ENCODE data around the gene BCL3. TPM values are rescaled to one million over a fixed set of nuclear protein-coding genes. Genes with fewer than 3 reads are reported as not detected.
A peak's percentile ranks its signal among the peaks of the same experiment; 100 is the strongest.

BCL3 gene
- total RNA-seq, 4 donors from 2014 or later = 13.2 to 37.7 (median 16.4) TPM

DNA sequence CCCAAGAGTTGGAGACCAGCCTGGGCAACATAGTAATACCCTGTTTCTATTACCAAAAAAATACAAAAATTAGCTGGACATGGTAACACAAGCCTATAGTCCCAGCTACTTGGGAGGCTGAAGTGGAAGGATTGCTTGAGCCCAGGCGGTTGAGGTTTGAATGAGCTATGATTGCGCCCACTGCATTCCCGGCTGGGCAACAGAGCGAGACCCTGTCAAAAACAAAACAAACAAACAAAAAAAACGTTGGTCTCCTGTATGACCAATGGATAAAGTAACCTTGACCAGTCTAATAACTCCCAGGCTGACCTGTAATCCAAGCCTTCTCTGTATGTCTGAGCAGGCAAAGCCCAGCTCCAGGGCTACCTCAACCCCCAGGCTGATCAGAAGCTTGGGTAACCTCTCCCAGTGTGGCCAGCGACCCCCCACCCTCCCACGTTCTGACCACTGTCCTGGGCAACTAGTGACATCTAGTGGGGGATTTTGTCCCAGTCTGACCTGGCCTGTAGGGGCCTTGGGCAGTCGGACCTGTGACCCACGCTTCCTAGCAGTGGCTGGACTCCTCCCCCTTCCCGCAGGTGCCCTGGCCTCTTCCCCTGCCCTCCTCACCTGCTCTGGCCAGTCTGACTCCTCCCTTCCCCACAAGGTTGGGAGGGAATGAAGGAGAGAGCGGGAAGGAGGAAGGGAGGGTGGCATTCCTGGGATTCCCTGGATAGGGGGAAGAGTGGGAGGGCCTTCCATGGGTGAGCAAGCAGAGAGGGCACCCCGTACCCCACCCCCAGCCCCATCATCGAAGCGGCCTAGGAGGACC lies 59.3 kb downstream of the BCL3 start:
- Histone ChIP-seq H3K36me3 (peaks cover 0 to 5% of the 10 kb centered on the region in 2 donors), H3K27ac (peak overlapping the region in 3 of 4 donors; percentile 70 to 78 (median 77)), H3K4me3 (peak overlapping the region in 1 of 2 donors; percentile 66), H3K4me1 (peaks cover 0 to 41% (median 19%) of the 10 kb centered on the region in 3 donors), H3K9me3 (no peaks in the 10 kb centered on the region), H3K27me3 (no peaks in the 10 kb centered on the region)
- 18 to 36% methylated on average over 7 to 8 of the region's 14 CpGs for WGBS, 2 donors (ENCODE audit: low coverage in 1 of 2)
- TF ChIP-seq POLR2AphosphoS5 (IDR thresholded peaks at IDR 0.05) (no peak), EP300 (IDR thresholded peaks at IDR 0.05) (no peak), POLR2A (IDR thresholded peaks at IDR 0.05) (no peak), CTCF (IDR thresholded peaks at IDR 0.05) (peak in 2 of 4 experiments; percentile 38 to 62)
- ATAC-seq = peak; percentile 45

GRCh38 chr19:44808463-44809371 lies 60.2 kb downstream of the BCL3 start, which contains the start of gene BCAM:
Gene BCAM (plus strand): TSS chr19:44809103. CDS start chr19:44809125, 22 bp downstream.
- TF ChIP-seq POLR2AphosphoS5 (IDR thresholded peaks at IDR 0.05) = peak; percentile 40
- TF ChIP-seq CTCF (IDR thresholded peaks at IDR 0.05) = no peak
- peak in 1 of 2 donors; percentile 36 for TF ChIP-seq POLR2A (IDR thresholded peaks at IDR 0.05)
- WGBS, 2 donors (ENCODE audit: low coverage in 1 of 2) = 4 to 5% methylated on average over 4 to 8 of the region's 59 CpGs

More at GRCh38 chr19:44808463-44809371, 60.2 kb downstream of the BCL3 start, which contains the start of gene BCAM:
- peaks cover 0 to 13% of the 10 kb centered on the region in 2 donors for H3K36me3 ChIP-seq
- H3K9me3 ChIP-seq = no peaks in the 10 kb centered on the region
- peak within 1 kb of the TSS; percentile 35 to 66 for H3K4me3 ChIP-seq
- peak; percentile 91 for ATAC-seq
- H3K27me3 ChIP-seq = no peaks in the 10 kb centered on the region
- peak within 1 kb of the TSS in 3 of 4 donors; percentile 70 to 78 (median 77) for H3K27ac ChIP-seq
- peaks cover 0 to 41% (median 19%) of the 10 kb centered on the region in 3 donors for H3K4me1 ChIP-seq

Small RNA genes within 50 kb of the gene (small RNA-seq; reads per million reads assigned to genes)
- gene RF00156 = 0 reads per million in 4 donors
- 0 reads per million in 4 donors for gene RF00285

Other genes with a start within 250 kb of the BCL3 start
- gene ZNF180, start 248.2 kb upstream of the BCL3 start, total RNA-seq = 10 to 100 TPM in 2 of 4 donors, 1 to 10 TPM in 2; 7.3 to 12.7 (median 9.3) TPM
- gene CEACAM20, start 219.0 kb upstream of the BCL3 start, total RNA-seq = not detected
- gene IGSF23, start 135.1 kb upstream of the BCL3 start, total RNA-seq = not detected
- 10 to 100 TPM; 27.1 to 58.5 (median 33.4) TPM for gene PVR, start 104.8 kb upstream of the BCL3 start, total RNA-seq
- 1 to 10 TPM in 3 of 4 donors, under 1 TPM in 1; 0.82 to 5.2 (median 3.5) TPM for gene CEACAM19, start 77.2 kb upstream of the BCL3 start, total RNA-seq
- gene CEACAM16, start 49.6 kb upstream of the BCL3 start, total RNA-seq = not detected
- 1 to 10 TPM in 1 of 4 donors, under 1 TPM in 1, not detected in 2; 0.93 to 1.0 TPM for gene CBLC, start 29.2 kb downstream of the BCL3 start, total RNA-seq
- 10 to 100 TPM; 24.1 to 52.7 (median 36.9) TPM for gene BCAM, start 60.4 kb downstream of the BCL3 start, total RNA-seq
- gene NECTIN2, start 97.6 kb downstream of the BCL3 start, total RNA-seq = 10 to 100 TPM; 27.6 to 47.8 (median 41.6) TPM
- gene TOMM40, start 142.5 kb downstream of the BCL3 start, total RNA-seq = 10 to 100 TPM; 30.7 to 41.2 (median 33.7) TPM
- gene APOE, start 157.1 kb downstream of the BCL3 start, total RNA-seq = 10 to 100 TPM in 3 of 4 donors, 1 to 10 TPM in 1; 7.8 to 44.4 (median 31.7) TPM
- 1 to 10 TPM in 2 of 4 donors, not detected in 2; 2.2 to 4.8 TPM for gene APOC1, start 165.9 kb downstream of the BCL3 start, total RNA-seq
- not detected for gene APOC4, start 193.5 kb downstream of the BCL3 start, total RNA-seq
- not detected for gene APOC2, start 197.3 kb downstream of the BCL3 start, total RNA-seq
- 10 to 100 TPM; 41.7 to 76.3 (median 43.2) TPM for gene CLPTM1, start 206.7 kb downstream of the BCL3 start, total RNA-seq